A549 (cell line): Measurements from ENCODE around the gene GAPDHS. TPM values are rescaled to one million over a fixed set of nuclear protein-coding genes. Genes with fewer than 3 reads are reported as not detected.

Experiments
- ATAC-seq, 2 experiments: fragments of 200-7000 bp in 1 of 2; fragments of >200 bp in 1 of 2; cut with Nextera tagmentation in 1 of 2; cut with Tn5 transposase in 1 of 2; 3 replicates each; pipeline versions ENCODE4 v1.8.0 to v1.9.1; 2018 to 2020; ENCODE audit warnings: mild to moderate bottlenecking in 1 of 2, moderate library complexity in 1 of 2
- CTCF ChIA-PET: fragments of 300-600 bp; sonication (Branson Sonifier 250); formaldehyde crosslinking; extraction: SDS; loops from one replicate; lab custom pipeline; 2021; ENCODE audit warnings: antibody characterized with exemption, inconsistent platforms; lab: Yijun Ruan, JAX
- POLR2A ChIA-PET: fragments of 350-600 bp; formaldehyde crosslinking; extraction: SDS; loops from one replicate; lab custom pipeline; 2021; ENCODE audit warnings: antibody characterized with exemption, inconsistent platforms; lab: Yijun Ruan, JAX
- DNase-seq, 2 experiments: peaks; one replicate each; pipeline versions ENCODE4 v3.0.0 to v3.0.0-alpha.2; 2011 to 2016; ENCODE audit warnings: low read depth in 1 of 2, low spot score in 1 of 2
- FAIRE-seq: peaks from 2 replicates; lab custom pipeline; 2011; peaks lifted over from hg19 to GRCh38; lab: Jason Lieb, UNC
- H3K27ac ChIP-seq, 2 experiments: fragments of >200 bp; sonication (Bioruptor Twin); formaldehyde crosslinking; 3 replicates each; pipeline ENCODE4 v1.5.1; 2016 to 2017
- H3K4me1 ChIP-seq: fragments of >200 bp; sonication (Bioruptor Twin); formaldehyde crosslinking; 3 replicates; pipeline ENCODE4 v1.6.1; 2016
- H3K4me2 ChIP-seq: fragments of >200 bp; sonication (Bioruptor Twin); formaldehyde crosslinking; 3 replicates; pipeline ENCODE4 v1.6.1; 2016
- H3K4me3 ChIP-seq: fragments of >200 bp; sonication (Bioruptor Twin); formaldehyde crosslinking; 3 replicates; pipeline ENCODE4 v1.5.1; 2016
- H3K9me3 ChIP-seq: fragments of >200 bp; sonication (Bioruptor Twin); formaldehyde crosslinking; 3 replicates; pipeline ENCODE4 v1.6.1; 2016
- ATOH8 ChIP-seq: fragments of 250-450 bp; sonication (Bioruptor Pico); IDR thresholded peaks from 2 replicates; pipeline ENCODE4 v1.5.0; 2020; ENCODE audit warnings: low read depth, mild to moderate bottlenecking, moderate library complexity
- BHLHE40 ChIP-seq: IDR thresholded peaks from 2 replicates; pipeline ENCODE4 v1.6.1; 2012; ENCODE audit warnings: low read depth, low read length, inconsistent platforms
- CBX8 ChIP-seq: fragments of 200-600 bp; sonication (generic); IDR thresholded peaks from 2 replicates; pipeline ENCODE4 v1.6.1; 2016
- CHD4 ChIP-seq: fragments of 200-600 bp; sonication (generic); IDR thresholded peaks from 2 replicates; pipeline ENCODE4 v1.6.1; 2016; ENCODE audit warnings: antibody characterized with exemption, mild to moderate bottlenecking, borderline replicate concordance
- CTCF ChIP-seq: fragments of >200 bp; sonication (Bioruptor Twin); formaldehyde crosslinking; IDR thresholded peaks from 3 replicates; pipeline ENCODE4 v1.5.1; 2016
- EHMT2 ChIP-seq: fragments of 200-600 bp; sonication (generic); IDR thresholded peaks from 2 replicates; pipeline ENCODE4 v1.6.1; 2016; ENCODE audit warnings: antibody characterized with exemption, low read depth, mild to moderate bottlenecking, moderate library complexity
- EP300 ChIP-seq, 2 experiments: fragments of >200 bp; sonication (Bioruptor Twin); formaldehyde crosslinking; IDR thresholded peaks; 2 replicates in 1 of 2; 3 replicates in 1 of 2; pipeline ENCODE4 v1.6.1; 2016 to 2017
- ESRRA ChIP-seq: fragments of 150-350 bp; IDR thresholded peaks from 2 replicates; pipeline ENCODE4 v1.6.1; 2014; ENCODE audit warnings: mild to moderate bottlenecking, low read length, borderline replicate concordance
- FOSB ChIP-seq: fragments of 250-450 bp; sonication (Bioruptor Pico); IDR thresholded peaks from 2 replicates; pipeline ENCODE4 v1.5.0; 2020; ENCODE audit warnings: mild to moderate bottlenecking, moderate library complexity
- FOSL2 ChIP-seq, 2 experiments: fragments of 450-650 bp in 1 of 2; fragments of >200 bp in 1 of 2; sonication (Bioruptor Twin) in 1 of 2; formaldehyde crosslinking; IDR thresholded peaks; 2 replicates each; pipeline versions ENCODE4 v1.5.0 to v1.6.1; 2016 to 2020; ENCODE audit warnings: mild to moderate bottlenecking in 1 of 2, moderate library complexity in 1 of 2
- FOXS1 ChIP-seq: fragments of 250-450 bp; sonication (Bioruptor Pico); IDR thresholded peaks from 2 replicates; pipeline ENCODE4 v1.5.0; 2020; ENCODE audit warnings: mild to moderate bottlenecking, moderate library complexity
- HEYL ChIP-seq: fragments of 250-450 bp; sonication (Bioruptor Pico); IDR thresholded peaks from 2 replicates; pipeline ENCODE4 v1.8.0; 2021; ENCODE audit warnings: mild to moderate bottlenecking, moderate library complexity
- HOXB13 ChIP-seq: fragments of 250-450 bp; sonication (Bioruptor Pico); IDR thresholded peaks from 2 replicates; pipeline ENCODE4 v1.5.0; 2020; ENCODE audit warnings: low read depth, mild to moderate bottlenecking, moderate library complexity
- KDM1A ChIP-seq: fragments of 200-600 bp; sonication (generic); IDR thresholded peaks from 2 replicates; pipeline ENCODE4 v1.6.1; 2016; ENCODE audit warnings: low read depth, mild to moderate bottlenecking
- MAFK ChIP-seq: fragments of 450-650 bp; IDR thresholded peaks from 2 replicates; pipeline ENCODE4 v1.6.1; 2014; ENCODE audit not compliant: partially characterized antibody
- MYC ChIP-seq: IDR thresholded peaks from 2 replicates; pipeline ENCODE4 v1.6.1; 2012; ENCODE audit warnings: mild to moderate bottlenecking, inconsistent platforms, low read length, improper control_type of control experiment, borderline replicate concordance
- NFE2L2 ChIP-seq: fragments of 150-350 bp; conservative IDR thresholded peaks from 2 replicates; pipeline ENCODE4 v1.6.1; 2014; ENCODE audit warnings: low read length
- PHF8 ChIP-seq: fragments of 200-600 bp; sonication (generic); IDR thresholded peaks from 2 replicates; pipeline ENCODE4 v1.6.1; 2016; ENCODE audit warnings: low read depth, mild to moderate bottlenecking, antibody characterized with exemption, moderate library complexity, borderline replicate concordance
- TFCP2L1 ChIP-seq: fragments of 250-450 bp; sonication (Bioruptor Pico); IDR thresholded peaks from 2 replicates; pipeline ENCODE4 v1.5.0; 2021; ENCODE audit warnings: mild to moderate bottlenecking
- ZC3H11A ChIP-seq: fragments of 450-650 bp; IDR thresholded peaks from 2 replicates; pipeline ENCODE4 v1.6.1; 2014; ENCODE audit warnings: antibody characterized with exemption, mild to moderate bottlenecking
- WGBS: methylation state at CpG from one replicate; pipeline ENCODE4 v1.1.6; 2017; ENCODE audit errors: missing lambda C conversion rate; 5-methylcytosine and 5-hydroxymethylcytosine counted together
- polyA plus RNA-seq, 4 experiments: library from polyadenylated mRNA; depleted of rRNA in 3 of 4; stranded (reverse); fragments of >200 nt; fragmentation: RNase III in 1 of 4; extraction: RNeasy Plus Mini Kit Qiagen cat#74134 plus additional on column Dnase treatment in 1 of 4; gene quantifications; 2 replicates in 3 of 4; 3 replicates in 1 of 4; pipeline ENCODE4 v1.2.3, GENCODE V29; 2011 to 2017
- TF ChIP-seq, protein P1 (sequence below): fragments of 450-650 bp; IDR thresholded peaks from 2 replicates; pipeline ENCODE4 v1.6.1; 2014; ENCODE audit warnings: antibody characterized with exemption
- TF ChIP-seq, protein P2 (sequence below): fragments of >200 bp; sonication (Bioruptor Twin); formaldehyde crosslinking; IDR thresholded peaks from 3 replicates; pipeline ENCODE4 v1.6.1; 2016
- TF ChIP-seq, protein P3 (sequence below): fragments of 150-350 bp; IDR thresholded peaks from 2 replicates; pipeline ENCODE4 v1.6.1; 2014; ENCODE audit warnings: low read depth, mild to moderate bottlenecking, low read length

Gene GAPDHS
- polyA plus RNA-seq, 2 of the 4 experiments (the other 2 are of a cell fraction) = not detected

- CTCF ChIA-PET = interaction anchor here (0.7 to 10.2 kb wide), 10 partner anchors 9 to 153 kb away, joined by 3 to 207 read pairs (median 6); partner anchors contain the start of genes ATP4A and FFAR2
- no peak overlapping the region for H3K4me3 ChIP-seq
These were observed 27.2 kb upstream of the GAPDHS start for GRCh38 chr19:35506011-35506410.

DNA sequence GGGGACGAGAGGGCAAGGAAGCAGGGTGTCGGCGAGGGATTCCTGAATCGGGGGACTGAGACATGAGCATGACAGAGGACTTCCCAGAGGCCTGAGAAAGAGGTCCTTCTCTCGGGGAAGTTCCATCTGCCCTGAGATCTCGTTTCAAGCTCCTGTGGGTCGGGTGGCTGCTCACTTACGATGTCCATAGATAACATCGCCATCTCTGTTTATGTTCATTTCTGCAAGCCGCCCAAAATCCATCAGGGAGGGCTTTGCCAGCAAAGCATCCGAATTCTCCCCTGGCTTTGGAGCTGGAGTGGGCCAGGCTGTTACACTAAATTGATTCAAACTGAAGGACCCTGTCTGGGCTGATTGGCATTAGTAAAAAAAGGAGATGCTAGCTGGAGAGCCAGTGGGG is 25.7 kb upstream of the GAPDHS start:
- ChIA-PET POLR2A (interaction anchor here (0.6 kb wide), 1 partner anchor 8 kb away, joined by 3 read pairs; no protein-coding TSS in a partner anchor), CTCF (interaction anchor here (0.6 to 10.2 kb wide), 8 partner anchors 13 to 424 kb away, joined by 3 to 207 read pairs (median 10); no protein-coding TSS in a partner anchor)
- no peak overlapping the region for H3K27ac ChIP-seq
- no peak overlapping the region for H3K4me2 ChIP-seq
- peaks cover 8% of the 10 kb centered on the region for H3K4me1 ChIP-seq
- 63% methylated on average over 11 of the region's 11 CpGs for WGBS
- H3K9me3 ChIP-seq = no peaks in the 10 kb centered on the region
- no peak overlapping the region for H3K4me3 ChIP-seq
- no peak for ATAC-seq
- no peak for FAIRE-seq
- TF ChIP-seq MYC (no peak), HEYL (CRISPR knock-in tag) (no peak), ESRRA (no peak), PHF8 (no peak), FOSL2 (IDR thresholded peaks at IDR 0.05) (no peak), FOSL2 (CRISPR knock-in tag; IDR thresholded peaks at IDR 0.05) (no peak), CHD4 (no peak), CBX8 (no peak; the same call in 1 of the 2 replicates), FOSB (CRISPR knock-in tag) (no peak), BHLHE40 (no peak), ATOH8 (no peak), NFE2L2 (no peak), MAFK (no peak)
- no peak for DNase-seq

More at GRCh38 chr19:35506011-35506410, 27.2 kb upstream of the GAPDHS start:
- no peak overlapping the region for H3K27ac ChIP-seq
- TF ChIP-seq TFCP2L1 (CRISPR knock-in tag) = no peak
- WGBS = 59% methylated on average over 7 of the region's 7 CpGs
- POLR2A ChIA-PET = interaction anchor here (1.0 kb wide), 1 partner anchor 11 kb away, joined by 4 read pairs; no protein-coding TSS in a partner anchor
- no peaks in the 10 kb centered on the region for H3K9me3 ChIP-seq
- DNase-seq (no peak), FAIRE-seq (no peak), ATAC-seq (no peak)
- H3K4me1 ChIP-seq = peaks cover 8% of the 10 kb centered on the region
- H3K4me2 ChIP-seq = no peak overlapping the region

- ChIA-PET POLR2A (no interaction called here), CTCF (interaction anchor here (0.8 to 10.2 kb wide), 11 partner anchors 7 to 155 kb away, joined by 3 to 207 read pairs (median 4); partner anchors contain the start of gene HAUS5)
- H3K4me1 ChIP-seq = peaks cover 8% of the 10 kb centered on the region
- H3K4me3 ChIP-seq = no peak overlapping the region
- H3K27ac ChIP-seq = no peak overlapping the region
- no peaks in the 10 kb centered on the region for H3K9me3 ChIP-seq
- 59% methylated on average over 3 of the region's 3 CpGs for WGBS
- no peak overlapping the region for H3K4me2 ChIP-seq
- DNase-seq (no peak), FAIRE-seq (peak; percentile 51), ATAC-seq (no peak)
- TF ChIP-seq MYC = no peak
- no peak for TF ChIP-seq NFE2L2
- TF ChIP-seq, protein P1, sequence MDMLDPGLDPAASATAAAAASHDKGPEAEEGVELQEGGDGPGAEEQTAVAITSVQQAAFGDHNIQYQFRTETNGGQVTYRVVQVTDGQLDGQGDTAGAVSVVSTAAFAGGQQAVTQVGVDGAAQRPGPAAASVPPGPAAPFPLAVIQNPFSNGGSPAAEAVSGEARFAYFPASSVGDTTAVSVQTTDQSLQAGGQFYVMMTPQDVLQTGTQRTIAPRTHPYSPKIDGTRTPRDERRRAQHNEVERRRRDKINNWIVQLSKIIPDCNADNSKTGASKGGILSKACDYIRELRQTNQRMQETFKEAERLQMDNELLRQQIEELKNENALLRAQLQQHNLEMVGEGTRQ = no peak
- no peak for TF ChIP-seq MAFK
- TF ChIP-seq KDM1A = no peak
- TF ChIP-seq HOXB13 = no peak
- TF ChIP-seq, protein P2, sequence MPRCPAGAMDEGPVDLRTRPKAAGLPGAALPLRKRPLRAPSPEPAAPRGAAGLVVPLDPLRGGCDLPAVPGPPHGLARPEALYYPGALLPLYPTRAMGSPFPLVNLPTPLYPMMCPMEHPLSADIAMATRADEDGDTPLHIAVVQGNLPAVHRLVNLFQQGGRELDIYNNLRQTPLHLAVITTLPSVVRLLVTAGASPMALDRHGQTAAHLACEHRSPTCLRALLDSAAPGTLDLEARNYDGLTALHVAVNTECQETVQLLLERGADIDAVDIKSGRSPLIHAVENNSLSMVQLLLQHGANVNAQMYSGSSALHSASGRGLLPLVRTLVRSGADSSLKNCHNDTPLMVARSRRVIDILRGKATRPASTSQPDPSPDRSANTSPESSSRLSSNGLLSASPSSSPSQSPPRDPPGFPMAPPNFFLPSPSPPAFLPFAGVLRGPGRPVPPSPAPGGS = no peak
- TF ChIP-seq EP300 (IDR thresholded peaks at IDR 0.05) = no peak
- no peak for TF ChIP-seq FOXS1 (CRISPR knock-in tag)
- TF ChIP-seq, protein P3, sequence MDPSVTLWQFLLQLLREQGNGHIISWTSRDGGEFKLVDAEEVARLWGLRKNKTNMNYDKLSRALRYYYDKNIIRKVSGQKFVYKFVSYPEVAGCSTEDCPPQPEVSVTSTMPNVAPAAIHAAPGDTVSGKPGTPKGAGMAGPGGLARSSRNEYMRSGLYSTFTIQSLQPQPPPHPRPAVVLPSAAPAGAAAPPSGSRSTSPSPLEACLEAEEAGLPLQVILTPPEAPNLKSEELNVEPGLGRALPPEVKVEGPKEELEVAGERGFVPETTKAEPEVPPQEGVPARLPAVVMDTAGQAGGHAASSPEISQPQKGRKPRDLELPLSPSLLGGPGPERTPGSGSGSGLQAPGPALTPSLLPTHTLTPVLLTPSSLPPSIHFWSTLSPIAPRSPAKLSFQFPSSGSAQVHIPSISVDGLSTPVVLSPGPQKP = no peak
- no peak for TF ChIP-seq TFCP2L1 (CRISPR knock-in tag)
- TF ChIP-seq EHMT2 = no peak
- TF ChIP-seq CTCF = no peak
- no peak for TF ChIP-seq ZC3H11A
These were observed 25.1 kb upstream of the GAPDHS start for GRCh38 chr19:35508129-35508528.
